Keratinocyte (primary cell): ENCODE data around the gene DIO3. TPM values are rescaled to one million over a fixed set of nuclear protein-coding genes. Genes with fewer than 3 reads are reported as not detected.
A peak's percentile ranks its signal among the peaks of the same experiment; 100 is the strongest.

Source experiments
- DNase-seq: peaks from one replicate; pipeline ENCODE4 v3.0.0-alpha.2; 2011; ENCODE audit warnings: low read depth, missing footprints, low spot score
- FAIRE-seq: peaks from 2 replicates; lab custom pipeline; 2011; peaks lifted over from hg19 to GRCh38; lab: Jason Lieb, UNC
- H2AFZ ChIP-seq: 2 replicates; pipeline ENCODE4 v1.6.0; 2012; ENCODE audit warnings: low read length, control low read depth, inconsistent platforms; ENCODE audit not compliant: control insufficient read depth
- H3K27ac ChIP-seq: 2 replicates; pipeline ENCODE4 v1.5.1; 2011; ENCODE audit warnings: low read length; ENCODE audit not compliant: control insufficient read depth, insufficient read depth
- H3K27me3 ChIP-seq: 3 replicates; pipeline ENCODE4 v1.6.0; 2011; ENCODE audit warnings: low read length; ENCODE audit not compliant: control insufficient read depth, insufficient read depth; ENCODE audit errors: extremely low read depth
- H3K36me3 ChIP-seq, 2 experiments: 2 replicates in 1 of 2; 3 replicates in 1 of 2; pipeline ENCODE4 v1.5.1; 2011; ENCODE audit warnings: low read length in 2 of 2, mild to moderate bottlenecking in 1 of 2; ENCODE audit not compliant: control insufficient read depth in 2 of 2, insufficient read depth in 2 of 2; ENCODE audit errors: extremely low read depth in 1 of 2
- H3K4me1 ChIP-seq: 3 replicates; pipeline ENCODE4 v1.5.1; 2011; ENCODE audit warnings: low read length; ENCODE audit not compliant: control insufficient read depth, insufficient read depth; ENCODE audit errors: extremely low read depth
- H3K4me2 ChIP-seq: 3 replicates; pipeline ENCODE4 v1.6.0; 2011; ENCODE audit warnings: low read depth, low read length; ENCODE audit not compliant: control insufficient read depth, insufficient read depth; ENCODE audit errors: extremely low read depth
- H3K4me3 ChIP-seq, 3 experiments: fragments of 200-600 bp in 1 of 3; sonication (generic) in 1 of 3; 2 replicates in 2 of 3; 3 replicates in 1 of 3; pipeline ENCODE4 v1.5.1; 2011 to 2016; ENCODE audit warnings: low read length in 3 of 3, mild to moderate bottlenecking in 3 of 3, control low read depth in 2 of 3, inconsistent platforms in 1 of 3, low read depth in 1 of 3, mixed read lengths in 1 of 3, mixed run types in 1 of 3, moderate library complexity in 1 of 3; ENCODE audit not compliant: control insufficient read depth in 2 of 3, insufficient read depth in 2 of 3; ENCODE audit errors: extremely low read depth in 1 of 3
- H3K79me2 ChIP-seq: 2 replicates; pipeline ENCODE4 v1.6.0; 2012; ENCODE audit warnings: low read length; ENCODE audit not compliant: control insufficient read depth, insufficient read depth
- H3K9ac ChIP-seq: 3 replicates; pipeline ENCODE4 v1.6.0; 2011; ENCODE audit warnings: low read length; ENCODE audit not compliant: control insufficient read depth, insufficient read depth; ENCODE audit errors: extremely low read depth
- H3K9me1 ChIP-seq: 3 replicates; pipeline ENCODE4 v1.6.0; 2011; ENCODE audit warnings: low read length; ENCODE audit not compliant: control insufficient read depth, insufficient read depth; ENCODE audit errors: extremely low read depth
- H3K9me3 ChIP-seq: 2 replicates; pipeline ENCODE4 v1.5.1; 2012; ENCODE audit warnings: low read depth, low read length; ENCODE audit not compliant: control insufficient read depth
- H4K20me1 ChIP-seq: 3 replicates; pipeline ENCODE4 v1.6.0; 2011; ENCODE audit warnings: low read length; ENCODE audit not compliant: control insufficient read depth, insufficient read depth; ENCODE audit errors: extremely low read depth
- CTCF ChIP-seq, 3 experiments: IDR thresholded peaks in 1 of 3; conservative IDR thresholded peaks in 1 of 3; optimal IDR thresholded peaks in 1 of 3; 2 replicates in 2 of 3; 3 replicates in 1 of 3; pipeline versions ENCODE3 to v1.5.1; 2011; ENCODE audit warnings: low read length in 3 of 3, mild to moderate bottlenecking in 3 of 3, moderate library complexity in 2 of 3, control low read depth in 1 of 3, inconsistent platforms in 1 of 3; ENCODE audit not compliant: insufficient read depth in 2 of 3; ENCODE audit errors: extremely low read depth in 1 of 3
- EZH2 ChIP-seq: IDR thresholded peaks from one replicate; pipeline ENCODE4 v1.6.1; 2012; ENCODE audit warnings: inconsistent platforms, mild to moderate bottlenecking, low read length, moderate library complexity
- dilution Hi-C: fragments of 300-500 bp; cut with MboI; formaldehyde crosslinking; loops from one replicate; pipeline ENCODE4 v1.7.0; 2020; ENCODE audit warnings: low sequenced_read_pairs; ENCODE audit not compliant: extremely low pct_ligation_motif_present
- polyA plus RNA-seq, 5 experiments: library from polyadenylated mRNA; depleted of rRNA in 3 of 5; stranded (reverse) in 3 of 5; stranded (forward) in 1 of 5; unstranded in 1 of 5; fragments of >200 nt; gene quantifications; 1 replicate in 1 of 5; 2 replicates in 3 of 5; 3 replicates in 1 of 5; pipeline versions ENCODE4 v1.2.1 to v1.2.3, GENCODE V29; 2011 to 2012; ENCODE audit warnings: missing spikeins in 2 of 5, low read depth in 1 of 5, low replicate concordance in 1 of 5

DIO3 gene
- polyA plus RNA-seq, 1 donor (not counting 4 experiments of a cell fraction or from before 2014, with no cell fraction given): not detected

GRCh38 chr14:101584055-101584859 is 23.0 kb downstream of the DIO3 start:
- dilution Hi-C loops: no loop called here
- DNase-seq (no peak), FAIRE-seq (no peak)
- Histone ChIP-seq H3K27ac (no peak overlapping the region), H3K4me1 (no peaks in the 10 kb centered on the region), H3K36me3 (no peaks in the 10 kb centered on the region), H3K79me2 (no peaks in the 10 kb centered on the region), H4K20me1 (no peaks in the 10 kb centered on the region), H2AFZ (peak overlapping the region; percentile 43), H3K9me3 (no peaks in the 10 kb centered on the region), H3K4me3 (peak overlapping the region in 2 of 3 experiments; percentile 16 to 34), H3K9ac (no peak overlapping the region), H3K27me3 (no peaks in the 10 kb centered on the region), H3K4me2 (peak overlapping the region; percentile 32), H3K9me1 (no peaks in the 10 kb centered on the region)
- no peak for TF ChIP-seq CTCF (optimal IDR thresholded peaks at IDR 0.05 in 1 of 3, IDR thresholded peaks at IDR 0.05 in 1 of 3, conservative IDR thresholded peaks at IDR 0.05 in 1 of 3; ENCODE audit: extremely low read depth in 1 of 3, insufficient read depth in 2 of 3, low read length in 3 of 3)
- TF ChIP-seq EZH2: no peak

GRCh38 chr14:101585211-101585610 is 23.9 kb downstream of the DIO3 start:
- TF ChIP-seq CTCF (optimal IDR thresholded peaks at IDR 0.05 in 1 of 3, IDR thresholded peaks at IDR 0.05 in 1 of 3, conservative IDR thresholded peaks at IDR 0.05 in 1 of 3; ENCODE audit: extremely low read depth in 1 of 3, insufficient read depth in 2 of 3, low read length in 3 of 3) (no peak), EZH2 (no peak)
- Histone ChIP-seq H3K9ac (no peak overlapping the region), H3K79me2 (no peaks in the 10 kb centered on the region), H2AFZ (no peak overlapping the region), H3K4me2 (no peak overlapping the region), H4K20me1 (no peaks in the 10 kb centered on the region), H3K4me1 (no peaks in the 10 kb centered on the region), H3K4me3 (no peak overlapping the region), H3K9me3 (no peaks in the 10 kb centered on the region), H3K36me3 (no peaks in the 10 kb centered on the region), H3K27ac (no peak overlapping the region), H3K27me3 (no peaks in the 10 kb centered on the region), H3K9me1 (no peaks in the 10 kb centered on the region)
- no peak for DNase-seq
- FAIRE-seq: no peak
- dilution Hi-C loops: no loop called here
